CD14-positive monocyte (primary cell): ENCODE measurements around the gene GPD1. TPM values are rescaled to one million over a fixed set of nuclear protein-coding genes. Genes with fewer than 3 reads are reported as not detected.

ENCODE experiments used
- DNase-seq, 3 donors: peaks; one replicate each; pipeline ENCODE4 v3.0.0-alpha.2; 2011 to 2022
- H2AFZ ChIP-seq: 2 replicates; pipeline ENCODE4 v1.6.0; 2012; ENCODE audit warnings: mild to moderate bottlenecking, low read depth, low read length, inconsistent platforms; ENCODE audit not compliant: insufficient read depth, poor library complexity, severe bottlenecking
- H3K27ac ChIP-seq, 2 donors: 1 replicate in 1 of 2; 2 replicates in 1 of 2; pipeline ENCODE4 v1.5.1; 2012 to 2013; ENCODE audit warnings: low read length in 2 of 2, control low read depth in 1 of 2, inconsistent platforms in 1 of 2, low read depth in 1 of 2, mild to moderate bottlenecking in 1 of 2
- H3K27me3 ChIP-seq, 2 donors: one replicate each; pipeline versions ENCODE4 v1.6.0 to v1.6.1; 2011 to 2013; ENCODE audit warnings: low read length in 2 of 2; ENCODE audit not compliant: control insufficient read depth in 2 of 2, insufficient read depth in 2 of 2
- H3K36me3 ChIP-seq, 2 donors: replicated peaks in 1 of 2; 1 replicate in 1 of 2; 2 replicates in 1 of 2; pipeline versions ENCODE4 v1.5.1 to v1.6.1; 2012 to 2013; ENCODE audit warnings: low read length in 2 of 2, control low read depth in 1 of 2, inconsistent platforms in 1 of 2, mild to moderate bottlenecking in 1 of 2; ENCODE audit not compliant: insufficient read depth in 2 of 2, control insufficient read depth in 1 of 2
- H3K4me1 ChIP-seq, 2 donors: 1 replicate in 1 of 2; 2 replicates in 1 of 2; pipeline versions ENCODE4 v1.5.1 to v1.6.1; 2012 to 2013; ENCODE audit warnings: low read length in 2 of 2, control low read depth in 1 of 2, inconsistent platforms in 1 of 2, mild to moderate bottlenecking in 1 of 2, moderate library complexity in 1 of 2; ENCODE audit not compliant: insufficient read depth in 2 of 2, control insufficient read depth in 1 of 2
- H3K4me2 ChIP-seq: replicated peaks from 2 replicates; pipeline ENCODE3; 2012; ENCODE audit warnings: low read length, moderate library complexity, mild to moderate bottlenecking; ENCODE audit not compliant: poor library complexity, severe bottlenecking; ENCODE audit errors: extremely low read depth
- H3K4me3 ChIP-seq, 3 experiments: fragments of 200-600 bp in 1 of 3; sonication (generic) in 1 of 3; replicated peaks in 1 of 3; 1 replicate in 2 of 3; 2 replicates in 1 of 3; pipeline ENCODE4 v1.5.1; 2011 to 2013; ENCODE audit warnings: low read length in 3 of 3, mild to moderate bottlenecking in 3 of 3, control low read depth in 2 of 3, low read depth in 2 of 3, inconsistent platforms in 1 of 3, moderate library complexity in 1 of 3
- H3K79me2 ChIP-seq: 2 replicates; pipeline ENCODE4 v1.6.0; 2012; ENCODE audit warnings: mild to moderate bottlenecking, control low read depth, inconsistent platforms, low read length, moderate library complexity; ENCODE audit not compliant: insufficient read depth
- H3K9ac ChIP-seq: 2 replicates; pipeline ENCODE4 v1.6.0; 2017; ENCODE audit warnings: low read length, mild to moderate bottlenecking; ENCODE audit not compliant: insufficient read depth, poor library complexity, severe bottlenecking
- H3K9me3 ChIP-seq, 2 donors: replicated peaks in 1 of 2; 1 replicate in 1 of 2; 2 replicates in 1 of 2; pipeline versions ENCODE4 v1.5.1 to v1.6.1; 2012 to 2013; ENCODE audit warnings: low read length in 2 of 2, control low read depth in 1 of 2; ENCODE audit not compliant: control insufficient read depth in 1 of 2, insufficient read depth in 1 of 2
- H4K20me1 ChIP-seq: 2 replicates; pipeline ENCODE4 v1.6.0; 2012; ENCODE audit warnings: mild to moderate bottlenecking, low read length, control low read depth, moderate library complexity; ENCODE audit not compliant: insufficient read depth
- H3K27ac Mint-ChIP-seq, 7 donors: one replicate each; pipeline ENCODE4 v1.8.0; 2020; ENCODE audit warnings: mild to moderate bottlenecking in 7 of 7, mixed read lengths in 7 of 7, moderate library complexity in 6 of 7, inconsistent platforms in 2 of 7
- H3K27me3 Mint-ChIP-seq, 3 donors: one replicate each; pipeline ENCODE4 v1.8.0; 2021 to 2022; ENCODE audit warnings: low read depth in 3 of 3, mild to moderate bottlenecking in 3 of 3, mixed read lengths in 3 of 3, moderate library complexity in 3 of 3, inconsistent platforms in 1 of 3
- H3K36me3 Mint-ChIP-seq, 2 donors: one replicate each; pipeline ENCODE4 v1.8.0; 2020; ENCODE audit warnings: mixed read lengths in 2 of 2, inconsistent platforms in 1 of 2, mild to moderate bottlenecking in 1 of 2
- H3K4me1 Mint-ChIP-seq: one replicate; pipeline ENCODE4 v1.8.0; 2020; ENCODE audit warnings: mild to moderate bottlenecking, mixed read lengths
- H3K4me3 Mint-ChIP-seq, 2 donors: one replicate each; pipeline ENCODE4 v1.8.0; 2020; ENCODE audit warnings: mild to moderate bottlenecking in 2 of 2, mixed read lengths in 2 of 2, moderate library complexity in 1 of 2
- H3K9me3 Mint-ChIP-seq, 7 donors: one replicate each; pipeline ENCODE4 v1.8.0; 2020 to 2022; ENCODE audit warnings: mixed read lengths in 7 of 7, mild to moderate bottlenecking in 6 of 7, moderate library complexity in 6 of 7, inconsistent platforms in 2 of 7
- CTCF ChIP-seq: fragments of 200-600 bp; IDR thresholded peaks from one replicate; pipeline ENCODE4 v1.8.0; 2022; ENCODE audit warnings: antibody characterized with exemption, mild to moderate bottlenecking
- WGBS: methylation state at CpG from one replicate; pipeline ENCODE4 v1.1.5; 2013; ENCODE audit warnings: missing lambda C conversion rate; ENCODE audit not compliant: insufficient coverage; 5-methylcytosine and 5-hydroxymethylcytosine counted together
- intact Hi-C, 2 donors: fragments of 100-400 bp; cut with micrococcal nuclease; formaldehyde crosslinking; loops; one replicate each; pipeline versions ENCODE4 v1.15.0 to v1.15.1; 2023
- polyA plus RNA-seq, 3 donors: library from polyadenylated mRNA; depleted of rRNA in 1 of 3; unstranded in 2 of 3; stranded (reverse) in 1 of 3; fragments of 300-500 nt in 2 of 3; fragments of >200 nt in 1 of 3; fragmentation: Illumina TruSeq in 2 of 3; gene quantifications; 1 replicate in 2 of 3; 2 replicates in 1 of 3; pipeline ENCODE4 v1.2.3, GENCODE V29; 2012 to 2021

Gene GPD1
- polyA plus RNA-seq, 3 donors = 0.08 TPM; not detected in 2

DNA sequence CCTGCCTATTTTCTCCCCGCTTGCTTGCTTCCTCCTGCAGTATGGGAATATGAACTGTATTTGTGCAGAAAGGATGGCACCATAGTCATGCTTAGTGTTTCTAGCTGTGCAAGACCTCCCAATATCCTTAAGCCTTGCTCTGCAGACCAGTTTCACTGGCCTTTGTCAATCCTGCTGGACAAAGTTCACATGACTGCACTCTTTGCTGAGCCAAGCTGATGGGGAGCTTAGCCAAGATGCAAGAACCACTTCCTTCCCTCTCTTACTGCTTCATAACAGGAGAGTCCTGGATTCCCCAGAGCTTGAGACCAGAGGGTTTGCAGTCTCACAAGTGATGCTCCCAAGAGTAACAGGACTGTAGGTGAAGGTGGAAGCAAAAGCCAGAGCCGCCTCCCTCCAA is 42.6 kb upstream of the GPD1 start:
- TF ChIP-seq CTCF = no peak
- WGBS = no CpG with 5 or more reads among the region's 2 CpGs
- H3K4me3 ChIP-seq = no peak overlapping the region
- DNase-seq = no peak
- H3K36me3 ChIP-seq = no peaks in the 10 kb centered on the region
- no peak overlapping the region for H3K4me2 ChIP-seq
- H3K4me1 ChIP-seq = peaks cover 14 to 19% of the 10 kb centered on the region in 2 donors
- Mint-ChIP-seq H3K4me3 (no peak overlapping the region), H3K9me3 (peaks cover 0 to 12% (median 5%) of the 10 kb centered on the region in 7 donors), H3K4me1 (peaks cover 27% of the 10 kb centered on the region), H3K27me3 (peaks cover 49 to 82% (median 61%) of the 10 kb centered on the region in 3 donors), H3K27ac (no peak overlapping the region), H3K36me3 (peaks cover 5 to 6% of the 10 kb centered on the region in 2 donors)
- H3K27me3 ChIP-seq = peaks cover 19 to 47% of the 10 kb centered on the region in 2 donors
- peaks cover 0 to 8% of the 10 kb centered on the region in 2 donors for H3K9me3 ChIP-seq
- intact Hi-C loops = no loop called here
- H4K20me1 ChIP-seq = no peaks in the 10 kb centered on the region
- H3K79me2 ChIP-seq = no peaks in the 10 kb centered on the region
- H3K9ac ChIP-seq = no peak overlapping the region
- H2AFZ ChIP-seq = no peak overlapping the region
- no peak overlapping the region for H3K27ac ChIP-seq

- WGBS = 62% methylated on average over 3 of the region's 6 CpGs
- H3K4me3 Mint-ChIP-seq = peak overlapping the region in 1 of 2 donors; percentile 69
- no peak overlapping the region for H3K9ac ChIP-seq
- H3K27me3 Mint-ChIP-seq = peaks cover 40 to 73% (median 52%) of the 10 kb centered on the region in 3 donors
- no peaks in the 10 kb centered on the region for H3K9me3 ChIP-seq
- H3K27me3 ChIP-seq = peaks cover 9 to 38% of the 10 kb centered on the region in 2 donors
- H3K4me1 ChIP-seq = peaks cover 6 to 21% of the 10 kb centered on the region in 2 donors
- peaks cover 1% of the 10 kb centered on the region in 2 donors for H3K36me3 Mint-ChIP-seq
- no peak overlapping the region for H3K27ac ChIP-seq
- peaks cover 19% of the 10 kb centered on the region for H3K4me1 Mint-ChIP-seq
- H3K27ac Mint-ChIP-seq = no peak overlapping the region
- H3K36me3 ChIP-seq = no peaks in the 10 kb centered on the region
- peaks cover 0 to 3% (median under 1%) of the 10 kb centered on the region in 7 donors for H3K9me3 Mint-ChIP-seq
- no peak overlapping the region for H3K4me2 ChIP-seq
- no peak for DNase-seq
- no peaks in the 10 kb centered on the region for H4K20me1 ChIP-seq
- H2AFZ ChIP-seq = no peak overlapping the region
- no peak overlapping the region for H3K4me3 ChIP-seq
- H3K79me2 ChIP-seq = no peaks in the 10 kb centered on the region
- no peak for TF ChIP-seq CTCF
- intact Hi-C loops = no loop called here
Observed at GRCh38 chr12:50061946-50062686, 41.7 kb upstream of the GPD1 start.
